IMR-90 (cell line): ENCODE data around the gene CYB5B. TPM values are rescaled to one million over a fixed set of nuclear protein-coding genes. Genes with fewer than 3 reads are reported as not detected.

Experiments used
- ATAC-seq: fragments of 200-7000 bp; cut with Tn5 transposase; 2 replicates; pipeline ENCODE4 v1.9.1; 2020; ENCODE audit warnings: low read depth, mild to moderate bottlenecking, moderate library complexity
- BruUV-seq: library from RNA; stranded (reverse); fragments of 400-500 nt; replicated peaks from 2 replicates; lab custom pipeline; 2021; lab: Mats Ljungman, UMichigan
- CTCF ChIA-PET: fragments of 300-600 bp; formaldehyde crosslinking; extraction: SDS; loops from one replicate; lab custom pipeline; 2021; ENCODE audit warnings: antibody characterized with exemption; lab: Yijun Ruan, JAX
- POLR2A ChIA-PET: fragments of 300-600 bp; sonication (Branson Sonifier 250); formaldehyde crosslinking; loops from one replicate; lab custom pipeline; 2022; ENCODE audit warnings: antibody characterized with exemption; ENCODE audit not compliant: unreplicated experiment; lab: Charles Lee
- DNase-seq: peaks from one replicate; pipeline ENCODE4 v3.0.0; 2013
- H2AFZ ChIP-seq: replicated peaks from 2 replicates; pipeline ENCODE3; 2013; ENCODE audit warnings: low read length, mild to moderate bottlenecking; ENCODE audit not compliant: poor library complexity
- H2AK5ac ChIP-seq: 2 replicates; pipeline ENCODE4 v1.6.1; 2013; ENCODE audit warnings: low read depth, low read length, inconsistent platforms
- H2AK9ac ChIP-seq: replicated peaks from 2 replicates; pipeline ENCODE3; 2013; ENCODE audit warnings: mild to moderate bottlenecking, low read depth, low read length, moderate library complexity; ENCODE audit not compliant: poor library complexity
- H2BK120ac ChIP-seq: 2 replicates; pipeline ENCODE4 v1.6.1; 2013; ENCODE audit warnings: low read depth, low read length, inconsistent platforms
- H2BK15ac ChIP-seq: 3 replicates; pipeline ENCODE4 v1.6.1; 2013; ENCODE audit warnings: low read depth, low read length, inconsistent platforms
- H2BK20ac ChIP-seq: 2 replicates; pipeline ENCODE4 v1.6.1; 2013; ENCODE audit warnings: low read depth, mild to moderate bottlenecking, inconsistent platforms, low read length, moderate library complexity
- H2BK5ac ChIP-seq: 2 replicates; pipeline ENCODE4 v1.6.1; 2013; ENCODE audit warnings: mild to moderate bottlenecking, low read depth, low read length, inconsistent platforms; ENCODE audit not compliant: poor library complexity, severe bottlenecking
- H3K14ac ChIP-seq: replicated peaks from 2 replicates; pipeline ENCODE4 v1.6.1; 2013; ENCODE audit warnings: low read depth, low read length, inconsistent platforms
- H3K18ac ChIP-seq: 2 replicates; pipeline ENCODE4 v1.6.1; 2013; ENCODE audit warnings: low read depth, low read length, control low read depth
- H3K23ac ChIP-seq: 2 replicates; pipeline ENCODE4 v1.6.1; 2013; ENCODE audit warnings: low read depth, low read length, inconsistent platforms
- H3K27ac ChIP-seq: 2 replicates; pipeline ENCODE4 v1.5.1; 2013; ENCODE audit warnings: mild to moderate bottlenecking, control low read depth, low read length; ENCODE audit not compliant: insufficient read depth
- H3K27me3 ChIP-seq: 2 replicates; pipeline ENCODE4 v1.6.1; 2013; ENCODE audit warnings: low read length; ENCODE audit not compliant: control insufficient read depth, insufficient read depth
- H3K36me3 ChIP-seq: 2 replicates; pipeline ENCODE4 v1.6.1; 2013; ENCODE audit warnings: low read length, mixed read lengths; ENCODE audit not compliant: control insufficient read depth, insufficient read depth
- H3K4ac ChIP-seq: 2 replicates; pipeline ENCODE4 v1.6.1; 2013; ENCODE audit warnings: low read depth, low read length, inconsistent platforms
- H3K4me1 ChIP-seq: 2 replicates; pipeline ENCODE4 v1.6.1; 2013; ENCODE audit warnings: low read length, mixed read lengths; ENCODE audit not compliant: control insufficient read depth, insufficient read depth
- H3K4me2 ChIP-seq: 2 replicates; pipeline ENCODE4 v1.6.1; 2013; ENCODE audit warnings: low read depth, mild to moderate bottlenecking, control low read depth, low read length, moderate library complexity
- H3K4me3 ChIP-seq: 2 replicates; pipeline ENCODE4 v1.5.1; 2013; ENCODE audit warnings: low read depth, mild to moderate bottlenecking, control low read depth, low read length, moderate library complexity; ENCODE audit not compliant: insufficient read depth
- H3K56ac ChIP-seq: 2 replicates; pipeline ENCODE4 v1.6.1; 2013; ENCODE audit warnings: low read length, inconsistent platforms; ENCODE audit not compliant: insufficient read depth; ENCODE audit errors: extremely low read depth
- H3K79me1 ChIP-seq, 2 experiments: 2 replicates each; pipeline ENCODE4 v1.6.1; 2013; ENCODE audit warnings: low read length in 2 of 2, inconsistent platforms in 1 of 2, low read depth in 1 of 2
- H3K9ac ChIP-seq: 2 replicates; pipeline ENCODE4 v1.6.1; 2013; ENCODE audit warnings: low read depth, low read length, control low read depth
- H3K9me1 ChIP-seq: 2 replicates; pipeline ENCODE4 v1.6.1; 2013; ENCODE audit warnings: low read length, inconsistent platforms; ENCODE audit not compliant: insufficient read depth
- H3K9me3 ChIP-seq: 2 replicates; pipeline ENCODE4 v1.6.1; 2013; ENCODE audit warnings: low read length; ENCODE audit not compliant: control insufficient read depth, insufficient read depth
- H4K20me1 ChIP-seq: 2 replicates; pipeline ENCODE4 v1.6.1; 2013; ENCODE audit warnings: low read length, inconsistent platforms; ENCODE audit not compliant: insufficient read depth
- H4K5ac ChIP-seq: 2 replicates; pipeline ENCODE4 v1.6.1; 2013; ENCODE audit warnings: mild to moderate bottlenecking, low read depth, low read length, control low read depth
- H4K8ac ChIP-seq, 2 experiments: 2 replicates each; pipeline ENCODE4 v1.6.1; 2013; ENCODE audit warnings: low read depth in 2 of 2, low read length in 2 of 2, control low read depth in 1 of 2, inconsistent platforms in 1 of 2
- H4K91ac ChIP-seq: 2 replicates; pipeline ENCODE4 v1.6.1; 2013; ENCODE audit warnings: low read depth, low read length, inconsistent platforms; ENCODE audit not compliant: insufficient read depth
- BHLHE40 ChIP-seq: fragments of 150-350 bp; IDR thresholded peaks from 2 replicates; pipeline ENCODE4 v1.6.1; 2016; ENCODE audit warnings: mild to moderate bottlenecking, low read depth, low read length
- CHD1 ChIP-seq: IDR thresholded peaks from 2 replicates; pipeline ENCODE4 v1.6.1; 2012; ENCODE audit warnings: low read depth, low read length, improper control_type of control experiment
- FOS ChIP-seq: fragments of 150-350 bp; IDR thresholded peaks from 2 replicates; pipeline ENCODE4 v1.6.1; 2016; ENCODE audit warnings: low read depth, low read length
- MAZ ChIP-seq: IDR thresholded peaks from 2 replicates; pipeline ENCODE4 v1.6.1; 2012; ENCODE audit warnings: low read depth, mild to moderate bottlenecking, low read length, improper control_type of control experiment, moderate library complexity, borderline replicate concordance
- MXI1 ChIP-seq: IDR thresholded peaks from 2 replicates; pipeline ENCODE4 v1.6.1; 2012; ENCODE audit warnings: low read depth, mild to moderate bottlenecking, low read length, moderate library complexity, borderline replicate concordance
- NFE2L2 ChIP-seq: fragments of 150-350 bp; IDR thresholded peaks from 2 replicates; pipeline ENCODE4 v1.6.1; 2016; ENCODE audit warnings: low read depth, mild to moderate bottlenecking, low read length
- POLR2A ChIP-seq: IDR thresholded peaks from 2 replicates; pipeline ENCODE4 v1.6.1; 2012; ENCODE audit warnings: mild to moderate bottlenecking, low read depth, low read length
- RAD21 ChIP-seq: IDR thresholded peaks from 2 replicates; pipeline ENCODE4 v1.6.1; 2012; ENCODE audit warnings: low read length, improper control_type of control experiment
- SMC3 ChIP-seq: fragments of 150-350 bp; IDR thresholded peaks from 2 replicates; pipeline ENCODE4 v1.6.1; 2016; ENCODE audit warnings: low read depth, mild to moderate bottlenecking, antibody characterized with exemption, low read length, moderate library complexity
- WGBS, 2 experiments: methylation state at CpG; one replicate each; pipeline versions ENCODE4 v1.1.5 to v1.1.7; 2013; ENCODE audit warnings: missing lambda C conversion rate in 2 of 2; ENCODE audit not compliant: insufficient read length in 1 of 2; ENCODE audit errors: extremely low coverage in 2 of 2; 5-methylcytosine and 5-hydroxymethylcytosine counted together
- dilution Hi-C: fragments of 300-500 bp; cut with HindIII; formaldehyde crosslinking; loops from one replicate; pipeline ENCODE4 v1.14.3; 2018; ENCODE audit warnings: low sequenced_read_pairs; ENCODE audit not compliant: unreplicated experiment
- in situ Hi-C: fragments of 300-500 bp; cut with MboI; formaldehyde crosslinking; loops from 3 replicates; pipeline ENCODE4 v1.14.3; 2019; ENCODE audit warnings: low sequenced_read_pairs, inconsistent platforms, mixed read lengths
- intact Hi-C: fragments of 100-400 bp; cut with micrococcal nuclease; formaldehyde crosslinking; loops from 2 replicates; pipeline ENCODE4 v1.10.0; 2022
- polyA plus RNA-seq, 3 experiments: library from polyadenylated mRNA; depleted of rRNA; stranded (reverse); fragments of >200 nt; gene quantifications; 2 replicates each; pipeline ENCODE4 v1.2.3, GENCODE V29; 2012; ENCODE audit warnings: low replicate concordance in 1 of 3
- total RNA-seq: library from RNA; depleted of rRNA; stranded (reverse); fragments of >200 nt; gene quantifications from 2 replicates; pipeline ENCODE4 v1.2.3, GENCODE V29; 2012
- TF ChIP-seq, protein P1 (sequence below): conservative IDR thresholded peaks from 2 replicates; pipeline ENCODE4 v1.5.1; 2012; ENCODE audit warnings: mild to moderate bottlenecking, low read depth, low read length, improper control_type of control experiment

Gene CYB5B
- total and polyA plus RNA-seq, 2 of the 4 experiments (the other 2 are of a cell fraction) = 100 to 102 TPM

- H3K4ac ChIP-seq = peak overlapping the region; percentile 48
- peak overlapping the region; percentile 15 for H2AK9ac ChIP-seq
- BruUV-seq = no TSS peak
- peak overlapping the region; percentile 66 for H2AFZ ChIP-seq
- no peaks in the 10 kb centered on the region for H3K9me3 ChIP-seq
- peak overlapping the region; percentile 29; the same call in 1 of the 3 replicates for H2BK15ac ChIP-seq
- H3K27me3 ChIP-seq = no peaks in the 10 kb centered on the region; the same call in 1 of the 2 replicates
- peak overlapping the region; percentile 60 for H3K14ac ChIP-seq
- H3K79me1 ChIP-seq = peaks cover 0 to 14% of the 10 kb centered on the region in 2 experiments; a peak in 1 of 4 replicates
- POLR2A ChIA-PET = interaction anchor here (0.6 kb wide), 1 partner anchor 185 kb away, joined by 3 read pairs; no protein-coding TSS in a partner anchor
- in situ Hi-C loops (loop anchor here (5.0 to 10.0 kb wide), 2 partner anchors 287 to 354 kb away; partner anchors contain the start of gene NOB1), dilution Hi-C loops (no loop called here), intact Hi-C loops (loop anchor here (2.0 to 5.0 kb wide), 4 partner anchors 27 to 357 kb away; partner anchors contain the start of genes CYB5B and NOB1)
- peak overlapping the region; percentile 81 for H2AK5ac ChIP-seq
- no peak overlapping the region for H3K9ac ChIP-seq
- peaks cover 5% of the 10 kb centered on the region; the same call in 1 of the 2 replicates for H4K20me1 ChIP-seq
- peak overlapping the region; percentile 19; the same call in 1 of the 2 replicates for H2BK20ac ChIP-seq
- TF ChIP-seq FOS (0 out of 2 replicates have a peak, but pooled peaks have one; percentile 18), POLR2A (no peak; the same call in 1 of the 2 replicates), NFE2L2 (no peak), BHLHE40 (peak; percentile 60), MXI1 (0 out of 2 replicates have a peak, but pooled peaks have one; percentile 48), SMC3 (no peak), RAD21 (peak; percentile 81), CHD1 (no peak), MAZ (no peak)
- TF ChIP-seq, protein P1, sequence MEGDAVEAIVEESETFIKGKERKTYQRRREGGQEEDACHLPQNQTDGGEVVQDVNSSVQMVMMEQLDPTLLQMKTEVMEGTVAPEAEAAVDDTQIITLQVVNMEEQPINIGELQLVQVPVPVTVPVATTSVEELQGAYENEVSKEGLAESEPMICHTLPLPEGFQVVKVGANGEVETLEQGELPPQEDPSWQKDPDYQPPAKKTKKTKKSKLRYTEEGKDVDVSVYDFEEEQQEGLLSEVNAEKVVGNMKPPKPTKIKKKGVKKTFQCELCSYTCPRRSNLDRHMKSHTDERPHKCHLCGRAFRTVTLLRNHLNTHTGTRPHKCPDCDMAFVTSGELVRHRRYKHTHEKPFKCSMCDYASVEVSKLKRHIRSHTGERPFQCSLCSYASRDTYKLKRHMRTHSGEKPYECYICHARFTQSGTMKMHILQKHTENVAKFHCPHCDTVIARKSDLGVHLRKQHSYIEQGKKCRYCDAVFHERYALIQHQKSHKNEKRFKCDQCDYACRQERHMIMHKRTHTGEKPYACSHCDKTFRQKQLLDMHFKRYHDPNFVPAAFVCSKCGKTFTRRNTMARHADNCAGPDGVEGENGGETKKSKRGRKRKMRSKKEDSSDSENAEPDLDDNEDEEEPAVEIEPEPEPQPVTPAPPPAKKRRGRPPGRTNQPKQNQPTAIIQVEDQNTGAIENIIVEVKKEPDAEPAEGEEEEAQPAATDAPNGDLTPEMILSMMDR = peak; percentile 64
- peaks cover 7% of the 10 kb centered on the region; the same call in 1 of the 2 replicates for H3K9me1 ChIP-seq
- H3K36me3 ChIP-seq = no peaks in the 10 kb centered on the region
- H3K18ac ChIP-seq = peak overlapping the region; percentile 36
- H3K4me3 ChIP-seq = no peak overlapping the region
- CTCF ChIA-PET = interaction anchor here (0.6 to 2.6 kb wide), 11 partner anchors 12 to 397 kb away, joined by 3 to 14 read pairs (median 4); partner anchors contain the start of gene NOB1
- H3K56ac ChIP-seq = no peak overlapping the region
- no peak overlapping the region for H3K27ac ChIP-seq
- H4K8ac ChIP-seq = peak overlapping the region in 1 of 2 experiments; percentile 46; a peak in 2 of 4 replicates
- H4K5ac ChIP-seq = peak overlapping the region; percentile 41
- peak overlapping the region; percentile 32 for H2BK120ac ChIP-seq
- DNase-seq = peak; percentile 78
- peak overlapping the region; percentile 13; the same call in 1 of the 2 replicates for H3K4me2 ChIP-seq
- peak overlapping the region; percentile 17 for H2BK5ac ChIP-seq
- peaks cover 12% of the 10 kb centered on the region for H3K4me1 ChIP-seq
- peak; percentile 59 for ATAC-seq
- no peak overlapping the region for H3K23ac ChIP-seq
- peak overlapping the region; percentile 43 for H4K91ac ChIP-seq
- 41% methylated on average over 3 of the region's 6 CpGs; no CpG with 5 or more reads in 1 of the 2 experiments for WGBS, 2 experiments
Observed at GRCh38 chr16:69397821-69398521, 26.4 kb upstream of the CYB5B start.
